Chondrocyte (in vitro differentiated cells): ENCODE measurements around the gene UGCG. TPM values are rescaled to one million over a fixed set of nuclear protein-coding genes. Genes with fewer than 3 reads are reported as not detected.

Experiments used
- DNase-seq: peaks from one replicate; pipeline ENCODE4 v3.0.0; 2021; ENCODE audit warnings: mixed read lengths, low spot score
- H3K27ac Mint-ChIP-seq: one replicate; pipeline ENCODE4 v1.8.0; 2021; ENCODE audit warnings: mild to moderate bottlenecking, moderate library complexity, mixed read lengths; ENCODE audit not compliant: unreplicated experiment
- H3K27me3 Mint-ChIP-seq: 2 replicates; pipeline ENCODE4 v1.8.0; 2021; ENCODE audit warnings: low read depth, mixed read lengths
- H3K36me3 Mint-ChIP-seq: 2 replicates; pipeline ENCODE4 v1.8.0; 2021; ENCODE audit warnings: low read depth, mixed read lengths
- H3K4me1 Mint-ChIP-seq: 2 replicates; pipeline ENCODE4 v1.8.0; 2021; ENCODE audit warnings: low read depth, mild to moderate bottlenecking, mixed read lengths
- H3K4me3 Mint-ChIP-seq: one replicate; pipeline ENCODE4 v1.8.0; 2021; ENCODE audit warnings: mild to moderate bottlenecking, moderate library complexity, mixed read lengths; ENCODE audit not compliant: unreplicated experiment
- H3K9me3 Mint-ChIP-seq: 2 replicates; pipeline ENCODE4 v1.8.0; 2021; ENCODE audit warnings: low read depth, mixed read lengths
- total RNA-seq: library from RNA; stranded (reverse); gene quantifications from 3 replicates; pipeline ENCODE4 v1.2.1, GENCODE V29; 2021
- TF ChIP-seq, protein P1 (sequence below): fragments of 200-600 bp; sonication (generic); IDR thresholded peaks from 2 replicates; pipeline ENCODE4 v1.5.0; 2021; ENCODE audit warnings: antibody characterized with exemption, mild to moderate bottlenecking, moderate library complexity

UGCG gene
- total RNA-seq, 1 donor from 2014 or later, result 30.9 TPM

DNA sequence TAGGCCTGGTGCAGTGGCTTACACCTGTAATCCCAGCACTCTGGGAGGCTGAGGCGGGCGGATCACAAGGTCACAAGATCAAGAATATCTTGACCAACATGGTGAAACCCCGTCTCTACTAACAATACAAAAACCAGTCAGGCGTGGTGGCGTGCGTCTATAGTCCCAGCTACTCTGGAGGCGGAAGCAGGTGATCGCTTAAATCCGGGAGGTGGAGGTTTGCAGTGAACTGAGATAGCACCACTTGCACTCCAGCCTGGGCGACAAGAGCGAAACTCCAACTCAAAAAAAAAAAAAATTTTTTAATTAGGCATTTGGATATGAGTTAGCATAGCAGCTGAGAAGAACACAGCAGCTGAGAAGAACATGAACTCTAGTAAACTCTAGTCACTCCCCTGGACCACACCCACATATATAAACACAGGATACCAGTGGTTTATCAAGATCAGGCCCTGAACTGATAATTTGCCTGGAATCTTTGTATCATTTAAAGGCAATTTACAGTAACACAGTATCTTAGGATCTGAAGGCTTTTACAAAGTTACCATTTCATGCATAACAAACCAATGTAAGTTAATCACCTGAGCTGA is 4.6 kb upstream of the UGCG start:
- Mint-ChIP-seq H3K4me3 (no peak overlapping the region), H3K4me1 (peaks cover 7% of the 10 kb centered on the region), H3K36me3 (no peaks in the 10 kb centered on the region), H3K27me3 (no peaks in the 10 kb centered on the region), H3K27ac (no peak overlapping the region), H3K9me3 (no peaks in the 10 kb centered on the region)
- DNase-seq, result no peak
- TF ChIP-seq, protein P1, sequence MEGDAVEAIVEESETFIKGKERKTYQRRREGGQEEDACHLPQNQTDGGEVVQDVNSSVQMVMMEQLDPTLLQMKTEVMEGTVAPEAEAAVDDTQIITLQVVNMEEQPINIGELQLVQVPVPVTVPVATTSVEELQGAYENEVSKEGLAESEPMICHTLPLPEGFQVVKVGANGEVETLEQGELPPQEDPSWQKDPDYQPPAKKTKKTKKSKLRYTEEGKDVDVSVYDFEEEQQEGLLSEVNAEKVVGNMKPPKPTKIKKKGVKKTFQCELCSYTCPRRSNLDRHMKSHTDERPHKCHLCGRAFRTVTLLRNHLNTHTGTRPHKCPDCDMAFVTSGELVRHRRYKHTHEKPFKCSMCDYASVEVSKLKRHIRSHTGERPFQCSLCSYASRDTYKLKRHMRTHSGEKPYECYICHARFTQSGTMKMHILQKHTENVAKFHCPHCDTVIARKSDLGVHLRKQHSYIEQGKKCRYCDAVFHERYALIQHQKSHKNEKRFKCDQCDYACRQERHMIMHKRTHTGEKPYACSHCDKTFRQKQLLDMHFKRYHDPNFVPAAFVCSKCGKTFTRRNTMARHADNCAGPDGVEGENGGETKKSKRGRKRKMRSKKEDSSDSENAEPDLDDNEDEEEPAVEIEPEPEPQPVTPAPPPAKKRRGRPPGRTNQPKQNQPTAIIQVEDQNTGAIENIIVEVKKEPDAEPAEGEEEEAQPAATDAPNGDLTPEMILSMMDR, result no peak

DNA sequence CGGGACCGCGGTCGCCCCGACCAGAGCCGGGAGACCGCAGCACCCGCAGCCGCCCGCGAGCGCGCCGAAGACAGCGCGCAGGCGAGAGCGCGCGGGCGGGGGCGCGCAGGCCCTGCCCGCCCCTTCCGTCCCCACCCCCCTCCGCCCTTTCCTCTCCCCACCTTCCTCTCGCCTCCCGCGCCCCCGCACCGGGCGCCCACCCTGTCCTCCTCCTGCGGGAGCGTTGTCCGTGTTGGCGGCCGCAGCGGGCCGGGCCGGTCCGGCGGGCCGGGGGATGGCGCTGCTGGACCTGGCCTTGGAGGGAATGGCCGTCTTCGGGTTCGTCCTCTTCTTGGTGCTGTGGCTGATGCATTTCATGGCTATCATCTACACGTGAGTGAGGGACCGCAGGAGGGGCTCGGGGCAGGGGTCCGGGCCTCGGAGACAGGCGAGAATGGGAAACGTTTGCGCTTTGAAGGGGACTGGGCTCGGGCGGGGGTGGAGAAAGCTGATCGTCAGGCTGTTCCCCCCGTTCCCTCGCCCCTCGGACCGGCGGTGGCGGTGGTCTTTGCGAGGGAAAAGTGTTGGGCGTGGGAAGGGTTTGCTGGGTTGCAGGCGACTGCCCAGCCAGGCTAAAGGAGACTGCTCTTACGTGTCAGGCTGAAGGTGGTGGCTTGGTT is 457 bp downstream of the UGCG start:
- H3K4me1 Mint-ChIP-seq, result peaks cover 7% of the 10 kb centered on the region
- no peaks in the 10 kb centered on the region for H3K9me3 Mint-ChIP-seq
- peak overlapping the region; percentile 80 for H3K4me3 Mint-ChIP-seq
- DNase-seq, result no peak
- H3K27ac Mint-ChIP-seq, result no peak overlapping the region
- no peaks in the 10 kb centered on the region for H3K36me3 Mint-ChIP-seq
- TF ChIP-seq, protein P1, result peak; percentile 72
- H3K27me3 Mint-ChIP-seq, result no peaks in the 10 kb centered on the region

DNA sequence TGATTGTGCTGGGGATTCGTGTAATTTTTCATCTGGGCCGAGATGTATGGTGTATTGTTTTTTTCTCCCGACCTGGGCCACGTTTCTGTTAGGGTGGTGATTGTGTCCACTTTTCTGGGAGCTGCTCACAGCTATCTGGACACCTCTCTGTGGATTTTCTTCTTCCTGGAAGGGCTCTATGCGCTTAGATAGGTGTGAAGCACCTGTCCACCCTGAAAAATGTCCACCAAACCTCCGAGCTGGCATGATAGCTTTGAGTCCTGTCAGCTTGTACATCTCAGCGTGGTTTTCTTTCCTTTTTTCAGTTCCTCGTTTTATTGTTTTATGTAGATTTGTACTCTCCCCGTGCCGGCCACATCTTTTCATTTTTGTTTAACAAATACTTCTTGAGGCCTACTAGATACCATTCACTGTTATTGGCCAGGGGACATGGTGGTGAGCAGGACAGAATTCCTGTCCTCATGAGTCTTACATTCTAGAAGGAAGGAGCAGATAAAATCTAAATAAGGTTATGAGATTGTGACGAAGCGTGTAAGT is 1.1 kb downstream of the UGCG start:
- no peaks in the 10 kb centered on the region for H3K36me3 Mint-ChIP-seq
- H3K9me3 Mint-ChIP-seq, result no peaks in the 10 kb centered on the region
- H3K4me3 Mint-ChIP-seq, result no peak overlapping the region
- TF ChIP-seq, protein P1, result no peak
- H3K27me3 Mint-ChIP-seq, result no peaks in the 10 kb centered on the region
- no peak overlapping the region for H3K27ac Mint-ChIP-seq
- peaks cover 7% of the 10 kb centered on the region for H3K4me1 Mint-ChIP-seq
- no peak for DNase-seq

DNA sequence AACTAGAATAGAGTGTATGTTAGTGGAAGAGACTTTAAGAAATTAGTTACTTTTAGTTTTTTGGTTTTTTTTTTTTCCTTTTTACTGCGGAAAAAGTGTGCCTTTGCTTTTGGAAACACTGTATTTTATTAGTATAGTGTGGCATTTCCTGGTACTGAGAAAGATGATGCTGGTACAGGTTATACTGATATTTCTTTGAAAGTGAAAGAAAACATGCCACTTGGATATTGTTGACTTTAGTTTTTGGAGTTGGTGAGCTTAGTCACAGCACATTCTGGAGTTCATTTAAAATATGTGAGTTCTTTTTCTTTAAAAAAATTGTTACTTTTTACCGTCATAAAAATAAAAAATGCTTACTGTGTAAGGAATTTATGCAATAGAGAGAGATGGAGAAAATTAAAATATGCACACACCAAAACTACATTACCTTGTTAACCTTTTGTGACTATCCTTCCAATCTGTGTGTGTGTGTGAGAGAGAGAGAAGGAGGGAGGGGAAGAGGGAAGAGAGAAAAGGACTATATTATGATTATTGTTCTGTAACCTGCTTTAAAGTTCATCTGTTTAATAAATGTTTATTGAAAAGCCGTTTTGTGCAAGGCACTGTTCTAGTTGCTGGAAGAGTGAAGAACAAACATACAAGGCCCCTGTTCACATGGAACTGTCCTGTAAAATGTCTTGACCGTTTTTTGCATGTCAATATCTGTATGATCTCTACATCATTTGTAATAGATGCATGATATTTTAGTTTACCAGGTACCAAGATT is 1.9 kb downstream of the UGCG start:
- Mint-ChIP-seq H3K4me1 (peaks cover 7% of the 10 kb centered on the region), H3K36me3 (no peaks in the 10 kb centered on the region), H3K27ac (no peak overlapping the region), H3K9me3 (no peaks in the 10 kb centered on the region), H3K4me3 (no peak overlapping the region), H3K27me3 (no peaks in the 10 kb centered on the region)
- DNase-seq, result no peak
- TF ChIP-seq, protein P1, result no peak

DNA sequence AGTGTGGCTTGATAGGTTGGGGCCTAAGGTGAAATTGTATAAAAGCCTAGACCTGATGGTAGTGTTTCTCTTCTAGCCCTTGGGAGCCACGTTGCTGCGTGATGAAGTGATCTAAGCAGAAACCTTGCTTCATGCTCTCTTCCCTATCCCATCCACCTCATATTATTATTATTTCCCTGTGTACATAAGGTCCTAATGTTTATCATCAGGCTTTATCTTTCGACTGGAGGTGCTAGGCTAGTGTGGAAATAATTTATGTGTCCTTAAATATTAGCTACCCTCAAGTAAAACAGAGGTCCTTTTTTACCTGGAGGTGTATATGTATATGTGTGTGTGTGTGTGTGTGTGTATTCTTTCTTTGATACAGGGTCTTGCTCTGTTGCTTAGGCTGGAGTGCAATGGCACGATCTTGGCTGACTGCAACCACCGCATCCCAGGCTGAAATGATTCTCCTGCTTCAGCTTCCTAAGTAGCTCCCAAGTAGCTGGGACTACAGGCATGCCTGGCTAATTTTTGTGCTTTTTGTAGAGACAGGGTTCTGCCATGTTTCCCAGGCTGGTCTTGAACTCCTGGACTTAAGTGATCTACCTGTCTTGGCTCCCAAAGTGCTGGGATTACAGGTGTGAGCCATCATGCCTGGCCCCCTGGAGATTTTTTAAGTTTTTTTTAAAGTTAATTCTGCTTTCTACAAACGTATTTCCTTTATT is 3.7 kb downstream of the UGCG start:
- Mint-ChIP-seq H3K4me3 (no peak overlapping the region), H3K4me1 (peaks cover 22% of the 10 kb centered on the region), H3K27ac (peak overlapping the region; percentile 56), H3K9me3 (no peaks in the 10 kb centered on the region), H3K36me3 (no peaks in the 10 kb centered on the region), H3K27me3 (no peaks in the 10 kb centered on the region)
- TF ChIP-seq, protein P1, result no peak
- no peak for DNase-seq
